Raji (cell line): ENCODE data around the gene PIP5K1B.

Source experiments
- POLR2A ChIP-seq: IDR thresholded peaks from 2 replicates; pipeline ENCODE4 v1.6.1; 2011; ENCODE audit warnings: low read depth, low read length, control low read depth; ENCODE audit not compliant: insufficient read depth

Gene PIP5K1B, protein sequence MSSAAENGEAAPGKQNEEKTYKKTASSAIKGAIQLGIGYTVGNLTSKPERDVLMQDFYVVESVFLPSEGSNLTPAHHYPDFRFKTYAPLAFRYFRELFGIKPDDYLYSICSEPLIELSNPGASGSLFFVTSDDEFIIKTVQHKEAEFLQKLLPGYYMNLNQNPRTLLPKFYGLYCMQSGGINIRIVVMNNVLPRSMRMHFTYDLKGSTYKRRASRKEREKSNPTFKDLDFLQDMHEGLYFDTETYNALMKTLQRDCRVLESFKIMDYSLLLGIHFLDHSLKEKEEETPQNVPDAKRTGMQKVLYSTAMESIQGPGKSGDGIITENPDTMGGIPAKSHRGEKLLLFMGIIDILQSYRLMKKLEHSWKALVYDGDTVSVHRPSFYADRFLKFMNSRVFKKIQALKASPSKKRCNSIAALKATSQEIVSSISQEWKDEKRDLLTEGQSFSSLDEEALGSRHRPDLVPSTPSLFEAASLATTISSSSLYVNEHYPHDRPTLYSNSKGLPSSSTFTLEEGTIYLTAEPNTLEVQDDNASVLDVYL

GRCh38 chr9:68704814-68705530, at the start of gene PIP5K1B:
PIP5K1B (plus strand) TSS chr9:68705240; CDS start chr9:68822615, 117,375 bp downstream.
- TF ChIP-seq POLR2A, result peak; percentile 39; the same call in 1 of the 2 replicates

DNA sequence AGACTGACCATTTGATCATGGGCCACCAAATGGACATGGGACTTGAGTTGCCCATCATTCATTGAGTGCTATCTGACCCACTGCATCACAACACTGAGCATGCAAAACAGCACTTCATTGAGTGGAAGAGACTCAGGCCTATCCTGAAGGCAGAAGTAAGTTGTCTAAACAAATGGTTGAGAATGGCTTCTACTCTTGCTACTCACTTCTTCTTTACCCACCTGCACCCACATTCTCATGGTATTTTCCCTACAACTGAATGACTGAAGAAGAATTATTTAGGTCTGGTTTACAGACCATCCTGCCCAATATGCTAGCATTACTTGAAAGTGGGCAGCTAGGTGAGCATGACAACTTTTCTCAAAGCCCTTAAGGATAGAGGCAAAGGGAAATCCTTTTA, 41.0 kb upstream of the PIP5K1B start:
- TF ChIP-seq POLR2A, result no peak

GRCh38 chr9:68668127-68668526, 36.9 kb upstream of the PIP5K1B start:
- no peak for TF ChIP-seq POLR2A

DNA sequence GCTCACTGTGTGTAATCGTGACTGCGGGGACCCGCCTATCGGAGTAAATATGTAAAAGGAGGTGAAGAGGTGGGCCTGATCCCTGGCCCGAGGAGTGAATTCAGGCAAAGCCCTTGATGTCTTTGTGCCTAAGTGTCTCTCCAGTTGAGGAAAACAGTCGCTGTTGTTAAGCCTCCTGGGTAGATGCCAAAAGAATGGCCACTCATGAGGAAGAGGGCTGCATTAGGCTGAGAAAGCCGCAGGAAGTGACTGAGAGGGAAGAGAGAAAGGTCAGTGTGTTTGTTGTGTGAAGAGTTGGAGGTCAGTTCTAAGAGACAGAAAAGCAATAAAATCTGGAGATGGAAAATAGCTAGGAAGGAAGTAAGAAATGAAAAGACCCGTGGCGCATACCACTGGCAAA, 35.8 kb upstream of the PIP5K1B start:
- TF ChIP-seq POLR2A, result no peak

- TF ChIP-seq POLR2A, result no peak
Measured at GRCh38 chr9:68672215-68672614, 32.8 kb upstream of the PIP5K1B start.

GRCh38 chr9:68672625-68673024, 32.4 kb upstream of the PIP5K1B start:
- TF ChIP-seq POLR2A, result no peak

DNA sequence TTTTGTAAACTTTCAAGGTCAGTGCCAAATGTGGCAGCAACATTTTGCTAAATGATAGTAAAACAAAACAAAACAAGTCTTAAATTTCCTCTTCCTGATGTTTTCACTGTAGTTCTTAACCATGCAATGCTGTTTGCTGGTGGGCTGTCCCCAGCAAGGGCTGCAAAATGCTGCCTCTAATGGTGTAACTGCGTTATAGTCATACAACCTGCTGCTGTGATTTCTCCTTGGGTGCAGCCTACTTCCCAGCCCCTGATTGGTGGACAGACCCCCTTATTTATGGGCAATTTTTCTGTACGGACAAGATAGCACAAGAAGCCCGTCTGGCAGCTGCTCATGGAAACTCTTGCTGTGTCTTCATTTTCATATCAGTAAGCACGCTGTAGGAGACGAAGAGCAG, 26.6 kb upstream of the PIP5K1B start:
- TF ChIP-seq POLR2A, result no peak

DNA sequence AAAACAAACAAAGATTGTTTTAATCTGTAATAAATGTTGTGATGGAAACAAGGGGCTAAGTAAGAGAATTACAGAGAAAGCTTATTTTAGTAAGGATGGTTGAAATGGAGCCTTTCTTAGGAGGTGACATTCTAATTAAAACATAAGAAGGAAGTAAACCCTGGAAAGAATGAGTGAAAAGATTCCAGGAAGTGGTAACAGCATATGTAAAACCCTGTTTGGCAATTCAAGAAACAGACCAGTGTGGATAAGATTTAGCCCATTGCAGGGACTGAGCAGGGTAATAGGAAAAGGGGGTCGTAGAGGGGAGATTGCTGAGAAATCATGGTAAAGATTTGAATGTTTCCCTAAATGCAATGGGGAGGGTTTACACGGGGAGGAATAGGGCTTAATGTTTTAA, 21.6 kb upstream of the PIP5K1B start:
- TF ChIP-seq POLR2A, result no peak

GRCh38 chr9:68685213-68685612, 19.8 kb upstream of the PIP5K1B start:
- TF ChIP-seq POLR2A, result no peak

DNA sequence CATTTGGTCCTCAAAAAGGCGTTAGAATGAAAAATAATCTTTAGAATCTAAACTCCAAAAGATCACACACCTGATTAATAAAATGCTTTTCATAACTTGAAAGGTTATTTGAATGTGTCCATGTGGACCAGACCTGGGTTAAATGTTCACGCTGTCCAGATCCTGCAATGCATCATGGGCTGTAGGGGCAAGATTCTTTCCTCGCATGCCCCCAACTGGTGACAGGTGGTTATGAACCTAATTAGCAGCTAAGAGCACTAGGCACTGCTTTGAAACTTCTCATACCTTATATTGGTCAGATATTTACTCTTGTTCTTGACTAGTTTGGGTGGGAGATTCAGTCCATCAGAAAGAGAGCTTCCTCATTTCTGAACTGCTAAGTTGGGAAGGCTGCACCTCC, 19.3 kb upstream of the PIP5K1B start:
- TF ChIP-seq POLR2A, result no peak

GRCh38 chr9:68690088-68690487, 15.0 kb upstream of the PIP5K1B start:
- TF ChIP-seq POLR2A, result no peak

GRCh38 chr9:68692519-68692918, 12.5 kb upstream of the PIP5K1B start:
- TF ChIP-seq POLR2A, result no peak

DNA sequence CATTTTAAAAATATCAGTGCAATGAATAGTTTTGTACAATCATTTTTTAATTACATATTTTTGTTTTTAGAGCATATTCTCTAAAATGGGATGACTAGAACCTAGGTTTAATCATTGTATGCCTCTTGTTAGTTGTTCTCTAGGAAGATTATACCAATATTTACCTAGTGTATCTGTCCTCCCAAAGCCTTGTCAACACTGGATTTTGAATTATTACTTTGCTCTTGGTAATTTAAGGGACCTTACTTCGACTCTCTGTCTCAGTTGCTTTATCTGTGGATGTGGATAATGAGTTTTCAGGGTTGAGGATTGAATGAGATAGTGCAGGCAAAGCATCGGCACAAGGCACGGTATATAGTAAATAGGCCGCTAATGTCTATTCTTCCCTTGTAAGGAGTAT, 10.9 kb upstream of the PIP5K1B start:
- TF ChIP-seq POLR2A, result no peak

DNA sequence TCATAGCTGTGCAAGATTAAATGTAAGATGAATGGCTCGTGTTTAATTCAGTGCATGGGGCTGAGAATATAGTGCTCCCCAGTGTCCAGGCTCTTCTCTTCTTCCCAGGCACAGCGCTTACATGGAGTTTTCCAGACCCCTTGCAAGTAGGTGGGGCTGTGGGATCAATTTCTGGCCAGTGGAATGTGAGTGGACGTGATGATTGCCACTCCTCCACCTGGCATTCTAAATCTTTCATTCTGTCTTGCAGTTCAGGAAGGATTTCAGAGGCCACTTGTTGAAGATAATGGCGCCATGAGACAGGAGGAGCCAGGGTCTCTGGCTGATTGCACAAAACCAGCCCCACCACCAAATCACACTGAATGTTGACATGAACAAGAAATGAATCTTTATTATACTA, 7.2 kb upstream of the PIP5K1B start:
- TF ChIP-seq POLR2A, result no peak

- TF ChIP-seq POLR2A, result no peak
Measured at GRCh38 chr9:68698943-68699509, 6.0 kb upstream of the PIP5K1B start.

DNA sequence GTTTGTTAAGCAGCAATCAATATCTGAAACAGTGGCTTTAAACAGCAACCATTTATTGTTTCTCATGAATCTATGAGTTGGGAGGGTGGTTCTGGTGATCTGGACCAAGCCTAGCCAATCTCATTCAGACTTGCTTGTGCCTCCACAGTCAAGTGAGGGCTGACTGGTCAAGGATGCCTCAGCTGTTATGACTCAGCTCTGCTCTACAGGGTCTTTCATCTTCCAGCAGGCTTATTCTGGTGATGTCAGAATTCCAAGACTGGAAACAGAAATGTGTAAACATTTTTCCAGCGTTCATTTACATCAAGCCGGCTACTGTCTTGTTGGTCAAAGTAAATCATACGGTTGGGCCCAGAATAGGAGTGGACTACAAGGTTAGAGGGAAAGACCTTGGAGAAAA, 2.5 kb upstream of the PIP5K1B start:
- no peak for TF ChIP-seq POLR2A
